Mesenteric fat pad (tissue), 1 donor: Measurements from ENCODE around the gene KCND1. TPM values are rescaled to one million over a fixed set of nuclear protein-coding genes. Genes with fewer than 3 reads are reported as not detected.

Experiments
- DNase-seq: peaks from one replicate; pipeline ENCODE4 v3.0.0-alpha.2; 2020; ENCODE audit warnings: low spot score
- total RNA-seq: library from RNA; stranded (reverse); fragmentation: NEBNext Ultra II Directional; extraction: Animal tissue kit (Norgen Biotek cat#: 25700); gene quantifications from one replicate; pipeline ENCODE4 v1.2.1, GENCODE V29; 2021
- donor health status: DM: yes; HTN: yes; CAD: no.

The KCND1 gene
- total RNA-seq, 1 donor from 2014 or later: 1.3 TPM

GRCh38 chrX:48975041-48975440 lies 3.4 kb upstream of the KCND1 start:
- no peak for DNase-seq

- no peak for DNase-seq
Observed at GRCh38 chrX:48974574-48974973, 2.9 kb upstream of the KCND1 start.

- DNase-seq: no peak
Observed at GRCh38 chrX:48974033-48974432, 2.4 kb upstream of the KCND1 start.

DNA sequence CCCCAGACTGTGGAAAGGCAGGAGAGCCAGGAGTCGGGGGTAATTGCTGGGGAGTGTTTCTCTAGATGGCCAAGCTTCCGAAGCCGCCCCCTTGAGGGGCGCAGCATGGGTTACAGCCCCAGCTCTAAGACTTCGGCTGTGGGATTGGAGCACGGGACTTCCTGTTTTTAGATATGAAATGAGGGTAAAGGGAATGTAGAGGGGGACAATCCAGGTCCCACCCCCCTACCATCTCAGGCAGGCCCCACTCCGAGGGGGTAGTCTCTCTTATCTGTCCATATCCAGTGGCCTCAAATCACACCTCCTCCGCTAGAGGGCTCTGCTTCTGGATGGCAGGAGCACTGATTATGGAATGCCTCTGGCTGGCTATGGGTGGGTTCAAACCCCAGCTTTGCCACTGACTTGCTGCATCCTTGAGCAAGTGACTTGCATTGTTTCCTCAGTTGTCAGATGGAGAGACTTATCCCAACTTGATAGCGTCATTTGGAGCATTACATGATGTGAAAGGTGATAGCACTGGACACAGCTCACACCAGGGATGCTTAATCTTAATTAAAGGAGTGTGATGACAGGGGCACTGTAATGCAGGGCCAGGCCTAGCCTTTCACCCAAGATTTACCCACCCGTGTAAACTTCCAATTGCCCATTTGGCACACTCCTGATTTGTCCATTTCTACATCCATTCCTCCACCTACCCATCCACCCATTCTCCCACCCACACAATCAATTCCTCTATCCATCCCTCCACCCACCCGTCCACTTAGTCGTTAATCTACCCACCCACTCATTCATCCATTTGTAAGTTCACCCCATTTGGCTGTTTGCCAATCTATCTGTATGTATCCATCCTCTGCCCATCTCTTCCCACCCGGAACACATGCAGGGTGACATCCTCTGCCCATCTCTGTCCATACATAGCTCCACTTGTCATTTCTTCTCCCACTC lies 848 bp upstream of the KCND1 start:
- no peak for DNase-seq

DNA sequence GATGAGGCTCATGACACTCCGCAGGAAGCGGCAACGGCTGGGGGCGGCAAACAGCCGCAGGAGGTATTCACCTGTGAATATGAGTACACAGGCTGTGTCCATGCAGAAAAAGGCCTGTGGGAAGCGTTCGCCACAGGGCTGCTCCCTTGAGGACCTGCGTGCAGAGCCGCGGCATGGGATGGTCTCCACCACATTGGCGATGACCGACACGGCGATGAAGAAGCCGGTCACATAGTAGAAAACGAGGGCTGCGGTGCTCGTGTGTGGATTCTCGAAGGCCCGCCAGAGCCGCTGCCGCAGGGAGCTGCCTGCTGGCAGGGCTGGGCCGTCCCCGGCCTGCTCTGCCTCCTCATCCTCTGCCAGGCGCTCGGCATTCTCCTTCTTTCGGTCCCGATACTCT lies 2.2 kb downstream of the KCND1 start:
- DNase-seq: no peak

GRCh38 chrX:48968377-48968776 lies 3.3 kb downstream of the KCND1 start:
- no peak for DNase-seq

GRCh38 chrX:48966796-48967579 lies 4.7 kb downstream of the KCND1 start:
- no peak for DNase-seq

DNA sequence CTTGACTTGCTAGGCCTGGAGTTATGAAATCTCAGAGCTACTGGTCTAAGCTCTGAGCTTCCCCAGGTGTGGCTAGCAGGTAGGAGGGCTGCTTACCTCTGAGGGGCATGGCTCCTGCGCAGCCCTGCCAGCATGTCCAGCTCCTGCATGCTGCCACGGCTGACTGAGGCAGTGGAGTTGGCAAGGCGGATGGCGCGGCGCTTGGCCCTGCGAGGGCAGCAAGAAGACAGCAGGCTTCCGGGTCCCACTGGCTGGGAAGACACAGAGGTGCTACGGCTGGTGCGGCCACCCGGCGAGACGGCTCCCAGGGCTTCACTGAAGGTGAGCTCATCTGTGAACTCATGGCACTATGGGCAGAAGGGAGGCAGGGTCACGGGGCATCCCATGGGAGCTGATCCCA lies 5.7 kb downstream of the KCND1 start:
- no peak for DNase-seq

- no peak for DNase-seq
Observed at GRCh38 chrX:48961585-48962091, 10.0 kb downstream of the KCND1 start.

DNA sequence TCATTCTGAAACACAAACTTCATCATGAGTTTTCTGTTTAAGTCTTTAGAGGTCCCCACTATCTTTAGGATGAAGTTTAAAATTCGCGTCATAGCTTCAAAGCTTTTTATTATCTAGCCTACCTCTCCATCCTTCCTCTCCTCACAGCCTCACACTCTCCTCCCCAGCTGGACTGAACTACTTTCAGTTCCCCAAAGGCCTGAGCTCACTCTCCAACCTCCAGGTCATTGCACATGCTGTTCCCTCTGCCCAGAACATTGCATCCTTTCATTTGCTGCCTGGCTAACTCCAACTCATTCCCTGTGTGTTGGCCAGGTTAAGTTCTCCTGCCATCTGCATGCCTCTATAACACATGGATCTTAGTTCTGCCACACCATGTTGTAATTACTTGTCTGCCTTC lies 11.4 kb downstream of the KCND1 start:
- DNase-seq: no peak

- DNase-seq: no peak
Observed at GRCh38 chrX:48958635-48959094, 13.0 kb downstream of the KCND1 start.

DNA sequence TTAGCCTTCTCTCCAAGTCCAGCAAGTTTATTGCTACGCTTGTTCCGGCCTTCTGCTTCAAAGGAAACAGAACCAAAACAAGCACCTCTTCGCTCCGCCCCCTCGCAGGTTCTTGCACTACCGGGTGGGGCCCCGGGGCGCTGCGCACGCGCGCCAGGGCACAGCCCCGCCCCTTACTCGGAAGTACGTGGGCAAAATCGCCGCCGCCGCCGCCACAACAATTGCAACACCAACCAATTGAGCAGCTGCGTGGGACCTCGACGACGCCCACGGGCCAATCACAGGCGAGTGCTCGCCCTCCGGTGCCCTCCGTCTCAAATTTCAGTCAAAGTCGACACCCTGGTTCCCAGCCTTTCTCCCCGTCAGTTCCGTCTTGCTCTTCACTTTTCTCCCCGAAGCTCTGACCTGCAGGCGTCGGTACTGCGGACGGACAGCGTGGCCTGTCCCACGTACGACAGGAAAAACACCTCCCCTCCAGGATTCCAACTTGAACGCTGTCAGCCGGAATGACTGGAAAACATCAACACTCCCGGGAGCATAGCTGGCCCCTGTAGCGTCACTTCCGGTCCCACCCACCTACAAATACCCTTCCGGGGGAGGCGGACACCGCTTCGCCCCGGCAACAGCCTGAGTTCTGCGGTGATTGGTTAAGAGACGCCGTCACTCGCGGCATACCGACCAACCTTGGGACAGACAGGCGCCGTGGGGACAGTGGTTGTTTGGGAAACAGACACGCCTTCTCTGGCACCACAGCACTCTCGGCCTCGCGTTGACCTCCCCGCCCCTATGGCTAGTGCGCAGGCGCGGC lies 13.6 kb downstream of the KCND1 start:
- peak; percentile 97 for DNase-seq

DNA sequence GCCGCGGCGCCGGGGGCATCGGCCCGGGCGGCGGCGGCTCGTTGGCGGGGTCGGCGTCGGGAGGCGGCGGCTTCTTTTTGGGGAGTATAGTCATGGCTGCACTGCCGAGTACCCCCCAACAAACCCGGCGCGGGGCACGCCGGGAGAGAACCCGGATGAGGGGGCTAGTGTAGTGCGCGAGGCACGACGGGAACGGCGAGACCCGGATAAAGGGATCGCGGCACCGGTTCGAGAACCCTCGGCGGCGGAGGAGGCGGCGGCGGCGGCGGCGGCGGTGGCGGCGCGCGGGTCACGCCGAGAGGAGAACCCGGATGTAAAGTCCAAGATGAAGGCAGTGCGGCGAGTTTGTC lies 14.2 kb downstream of the KCND1 start, which contains the start of gene OTUD5:
TSS of gene OTUD5 (minus strand) at position 131 of the 350 bp plus-strand sequence. CDS start at position 94, 37 bp downstream.
- no peak for DNase-seq

DNA sequence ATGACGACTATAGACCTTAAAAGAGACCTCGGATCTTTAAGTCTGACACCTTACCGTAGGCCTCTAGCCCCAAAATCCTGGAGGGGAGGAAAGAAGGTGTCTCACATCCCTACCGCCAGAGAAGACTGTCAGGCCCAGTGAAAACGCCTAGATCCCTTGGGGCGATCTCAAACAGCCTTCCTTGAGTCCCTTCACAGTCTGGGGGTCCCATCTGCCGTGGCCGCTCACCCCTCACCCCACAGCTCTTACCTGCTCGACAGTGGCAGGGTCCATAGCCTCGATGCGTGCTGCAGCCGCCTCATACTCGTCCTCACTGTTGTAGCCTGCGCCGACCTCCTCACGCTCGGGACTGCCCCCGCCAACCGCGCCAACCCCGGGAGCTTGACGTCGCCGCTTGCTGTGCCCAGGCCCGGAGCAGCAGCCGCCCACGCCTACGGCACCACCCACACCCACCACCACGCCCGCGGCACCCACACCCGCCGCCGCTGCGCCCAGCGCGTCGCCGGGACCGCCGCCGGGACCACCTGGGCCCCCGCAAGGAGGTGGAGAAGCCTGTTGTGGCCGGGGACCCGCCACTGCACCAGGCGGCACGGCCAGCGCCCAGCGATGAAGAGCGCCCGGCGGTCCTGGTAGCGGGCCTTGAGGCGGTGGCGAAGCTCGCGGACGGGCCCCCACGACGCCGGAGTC lies 14.8 kb downstream of the KCND1 start:
- no peak for DNase-seq

GRCh38 chrX:48948589-48948988 lies 23.1 kb downstream of the KCND1 start:
- no peak for DNase-seq

DNA sequence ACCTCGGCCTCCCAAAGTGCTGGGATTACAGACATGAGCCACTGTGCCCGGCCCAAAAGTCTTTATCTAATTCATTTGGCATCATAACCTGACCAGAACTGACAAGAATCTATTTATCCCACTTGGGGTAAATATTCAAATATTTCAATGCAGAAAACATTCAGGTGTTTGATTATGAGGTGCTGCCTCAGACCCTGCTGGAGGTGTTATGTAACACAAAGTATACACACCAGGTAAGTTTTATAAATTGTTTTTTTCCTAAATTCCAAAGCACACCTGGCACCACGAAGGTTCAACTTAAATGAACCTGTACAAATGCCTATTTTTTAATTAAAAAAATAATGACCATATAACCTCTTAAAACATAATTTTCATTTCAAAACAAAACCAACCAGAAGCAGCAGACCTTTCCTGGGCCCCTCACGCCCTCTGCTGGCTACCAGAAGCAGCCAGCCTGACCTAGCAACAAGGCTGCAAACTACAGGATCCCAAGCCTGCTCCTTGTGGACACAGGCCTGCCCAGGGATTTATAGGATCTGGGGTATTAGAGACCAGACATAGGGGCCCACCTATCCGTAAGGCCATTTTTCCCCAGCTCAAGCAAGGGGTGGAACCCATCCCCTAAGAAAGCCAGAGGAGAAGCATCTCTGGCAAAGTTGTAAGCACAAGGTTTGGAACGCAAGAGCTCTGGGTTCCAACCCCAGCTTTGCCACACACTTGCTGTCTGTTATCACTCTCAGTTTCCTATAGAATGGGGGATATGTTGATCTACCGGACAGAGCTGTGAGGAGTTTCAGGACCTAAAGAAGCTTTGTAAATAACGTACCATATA lies 25.9 kb downstream of the KCND1 start:
- no peak for DNase-seq

- no peak for DNase-seq
Observed at GRCh38 chrX:48942895-48943294, 28.7 kb downstream of the KCND1 start.

GRCh38 chrX:48940404-48940955 lies 31.2 kb downstream of the KCND1 start:
- DNase-seq: no peak

DNA sequence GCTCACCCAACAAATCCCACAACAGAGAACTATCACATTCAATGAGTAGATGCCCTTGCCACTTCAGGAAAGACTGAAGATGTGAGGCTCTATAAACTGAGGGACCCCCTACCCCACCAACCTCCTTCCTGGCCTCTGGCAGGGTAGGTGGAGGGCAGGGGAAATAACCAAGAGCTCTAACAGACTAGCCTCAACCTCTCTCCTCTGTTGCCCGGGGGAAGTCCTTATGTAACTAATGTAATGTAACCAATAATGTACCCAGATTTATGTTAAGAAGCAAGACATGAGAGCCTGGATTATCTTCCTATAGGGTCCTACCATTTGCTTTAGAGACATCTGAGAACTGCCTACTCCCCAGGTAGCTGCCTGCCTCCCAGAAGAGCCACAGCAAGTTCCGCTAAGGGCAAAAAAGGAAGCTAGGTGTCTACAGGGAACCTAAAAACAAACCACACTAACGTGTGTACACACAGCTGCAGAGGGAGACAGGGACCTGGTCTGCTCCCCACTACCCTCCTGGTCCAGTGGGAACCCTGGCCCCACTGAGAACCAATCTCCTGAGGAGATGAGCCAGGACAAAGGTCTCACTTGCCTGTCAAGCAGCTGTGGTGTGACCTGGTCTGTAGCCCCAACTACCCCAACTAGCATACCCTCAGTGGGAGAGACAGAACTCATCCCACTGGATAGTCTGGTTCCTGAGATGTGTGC lies 32.0 kb downstream of the KCND1 start:
- no peak for DNase-seq
